T-helper 2 cell treated with Interferon-gamma antibody and Interleukin-4, amounts not matched to agents 100 ng/mL and 5 ng/mL, for 36 hours (primary cell): Measurements from ENCODE around the gene SCAMP2. TPM values are rescaled to one million over a fixed set of nuclear protein-coding genes. Genes with fewer than 3 reads are reported as not detected.
"Not testable (repeated sequence)": the region's sequence is repeated elsewhere in the genome, so short reads cannot be mapped to it uniquely, and the experiment has no call there.

Experiments used
- intact Hi-C: fragments of 100-400 bp; cut with micrococcal nuclease; formaldehyde crosslinking; loops from one replicate; pipeline ENCODE4 v1.15.1; 2023
- total RNA-seq: library from RNA; stranded (reverse); gene quantifications from 2 replicates; pipeline ENCODE4 v1.2.3, GENCODE V29; 2022

The SCAMP2 gene, protein sequence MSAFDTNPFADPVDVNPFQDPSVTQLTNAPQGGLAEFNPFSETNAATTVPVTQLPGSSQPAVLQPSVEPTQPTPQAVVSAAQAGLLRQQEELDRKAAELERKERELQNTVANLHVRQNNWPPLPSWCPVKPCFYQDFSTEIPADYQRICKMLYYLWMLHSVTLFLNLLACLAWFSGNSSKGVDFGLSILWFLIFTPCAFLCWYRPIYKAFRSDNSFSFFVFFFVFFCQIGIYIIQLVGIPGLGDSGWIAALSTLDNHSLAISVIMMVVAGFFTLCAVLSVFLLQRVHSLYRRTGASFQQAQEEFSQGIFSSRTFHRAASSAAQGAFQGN
- total RNA-seq = 132 and 135 TPM in 2 replicates

DNA sequence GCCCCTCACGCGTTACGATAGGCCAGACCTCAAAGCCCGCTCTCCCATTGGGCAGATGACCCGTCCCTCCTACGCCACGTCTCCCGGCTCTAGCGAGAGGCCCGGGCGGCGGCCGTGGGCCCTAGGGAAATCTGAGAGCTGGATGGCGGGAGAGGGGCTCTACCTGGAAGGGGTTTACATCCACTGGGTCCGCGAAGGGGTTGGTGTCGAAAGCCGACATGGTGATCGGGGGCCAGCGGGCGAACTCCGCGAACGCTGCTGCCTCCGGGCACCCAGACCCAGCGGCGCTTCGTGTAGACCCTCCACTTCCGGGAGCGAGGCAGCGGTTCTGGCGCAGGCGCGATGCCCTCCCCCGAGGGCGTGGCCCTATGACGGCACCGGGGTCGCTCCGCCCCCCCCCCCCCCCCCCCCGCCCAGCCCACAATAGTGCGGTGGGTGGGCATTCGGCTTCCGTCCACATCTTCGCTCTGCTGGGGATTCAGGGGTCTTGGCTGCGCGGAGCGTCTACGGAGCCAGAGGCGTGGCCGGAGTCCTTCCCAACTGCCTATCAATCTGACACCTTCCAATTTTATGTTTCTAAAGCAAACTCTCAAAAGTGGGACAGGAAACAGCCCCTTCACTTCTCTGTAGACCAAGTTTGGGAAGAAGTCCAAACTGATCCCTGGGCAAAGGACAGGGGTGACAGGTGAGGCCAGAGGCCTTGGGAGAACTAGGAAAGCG, at the start of gene SCAMP2:
SCAMP2 (minus strand) TSS at position 330 of the 720 bp plus-strand sequence; CDS start at position 220, 110 bp downstream.
- intact Hi-C loops = loop anchor here (1.0 to 5.0 kb wide), 5 partner anchors 17 to 331 kb away; partner anchors contain the start of genes ARID3B, COX5A, FAM219B and MPI

DNA sequence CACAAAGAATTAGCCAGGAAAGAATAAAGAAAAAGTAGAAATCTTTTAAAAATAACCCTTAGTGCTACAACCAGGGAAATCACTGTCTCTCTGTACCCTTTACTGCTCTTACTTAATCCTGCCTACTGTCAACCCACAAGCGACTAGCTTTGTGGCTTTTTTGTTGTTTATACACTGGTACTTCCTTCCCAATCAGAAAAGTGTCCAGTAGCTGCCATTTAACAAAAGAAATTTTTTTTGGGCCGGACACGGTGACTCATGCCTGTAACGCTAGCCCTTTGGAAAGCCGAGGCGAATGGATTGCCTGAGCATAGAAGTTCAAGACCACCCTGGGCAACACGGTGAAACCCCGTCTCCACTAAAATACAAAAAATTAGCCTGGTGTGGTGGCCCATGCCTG, 47.3 kb upstream of the SCAMP2 start:
- intact Hi-C loops = no loop called here

DNA sequence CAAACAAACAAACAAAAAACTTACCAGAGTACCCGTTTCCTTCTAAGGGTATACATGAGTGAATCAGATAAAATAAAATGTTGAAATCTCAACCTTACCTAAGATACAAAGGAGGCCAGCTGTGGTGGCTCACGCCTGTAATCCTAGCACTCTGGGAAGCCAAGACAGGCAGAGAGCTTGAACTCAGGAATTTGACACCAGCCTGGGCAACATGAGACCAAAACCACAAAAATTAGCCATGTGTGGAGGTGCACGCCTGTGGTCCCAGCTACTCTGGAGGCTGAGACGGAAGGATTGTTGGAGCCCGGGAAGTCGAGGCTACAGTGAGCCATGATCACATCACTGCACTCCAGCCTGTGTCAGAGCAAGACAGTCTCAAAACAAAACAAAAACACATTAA, 44.5 kb upstream of the SCAMP2 start:
- intact Hi-C loops = no loop called here

DNA sequence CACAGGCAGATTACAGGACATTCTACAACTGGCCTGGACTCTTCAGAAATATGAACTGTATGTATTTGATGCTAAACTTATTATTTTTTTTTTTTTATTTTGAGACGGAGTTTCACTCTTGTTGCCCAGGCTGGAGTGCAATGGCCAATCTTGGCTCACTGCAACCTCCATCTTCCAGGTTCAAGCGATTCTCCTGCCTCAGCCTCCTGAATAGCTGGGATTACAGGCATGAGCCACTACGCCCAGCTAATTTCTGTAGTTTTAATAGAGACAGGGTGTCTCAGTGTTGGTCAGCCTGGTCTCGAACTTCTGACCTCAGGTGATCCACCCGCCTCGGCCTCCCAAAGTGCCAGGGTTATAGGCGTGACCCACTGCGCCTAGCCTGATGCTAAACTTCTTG, 40.6 kb upstream of the SCAMP2 start:
- intact Hi-C loops = not testable (repeated sequence)

DNA sequence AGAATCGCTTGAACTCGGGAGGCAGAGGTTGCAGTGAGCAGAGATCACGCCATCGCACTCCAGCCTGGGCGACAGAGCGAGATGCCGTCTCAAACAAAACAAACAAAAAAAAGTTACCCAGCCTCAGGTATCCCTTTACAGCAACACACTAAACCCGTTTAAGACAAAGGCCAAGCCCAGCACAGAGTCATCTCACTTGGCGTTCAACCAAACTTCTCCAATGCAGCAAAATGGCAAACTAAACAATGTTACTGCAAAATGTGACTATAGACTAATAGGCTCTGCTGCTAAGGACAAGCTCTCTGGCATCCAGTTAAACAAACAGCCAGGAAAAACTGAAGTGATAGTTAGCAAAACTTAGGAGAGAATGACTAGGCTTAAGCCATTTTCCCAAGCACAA, 39.9 kb upstream of the SCAMP2 start:
- intact Hi-C loops = no loop called here

DNA sequence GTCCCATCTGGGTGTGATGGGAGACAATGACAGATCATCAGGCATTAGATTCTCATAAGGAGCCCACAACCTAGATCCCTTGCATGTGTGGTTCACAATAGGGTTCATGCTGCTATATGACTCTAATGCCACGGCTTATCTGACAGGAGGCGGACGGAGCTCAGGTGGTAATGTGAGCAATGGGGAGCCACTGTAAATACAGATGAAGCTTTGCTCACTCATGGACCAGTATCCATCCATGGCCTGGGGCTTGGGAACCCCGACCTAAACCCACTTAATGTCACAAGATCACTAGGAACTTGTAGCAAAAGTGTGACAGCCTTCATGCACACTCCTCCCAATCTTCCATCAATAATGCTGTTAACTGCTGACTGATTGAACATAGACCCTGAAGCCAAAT, 35.5 kb upstream of the SCAMP2 start:
- intact Hi-C loops = loop anchor here (5.0 kb wide), 3 partner anchors 36 to 126 kb away; partner anchors contain the start of genes CSK and SCAMP2

DNA sequence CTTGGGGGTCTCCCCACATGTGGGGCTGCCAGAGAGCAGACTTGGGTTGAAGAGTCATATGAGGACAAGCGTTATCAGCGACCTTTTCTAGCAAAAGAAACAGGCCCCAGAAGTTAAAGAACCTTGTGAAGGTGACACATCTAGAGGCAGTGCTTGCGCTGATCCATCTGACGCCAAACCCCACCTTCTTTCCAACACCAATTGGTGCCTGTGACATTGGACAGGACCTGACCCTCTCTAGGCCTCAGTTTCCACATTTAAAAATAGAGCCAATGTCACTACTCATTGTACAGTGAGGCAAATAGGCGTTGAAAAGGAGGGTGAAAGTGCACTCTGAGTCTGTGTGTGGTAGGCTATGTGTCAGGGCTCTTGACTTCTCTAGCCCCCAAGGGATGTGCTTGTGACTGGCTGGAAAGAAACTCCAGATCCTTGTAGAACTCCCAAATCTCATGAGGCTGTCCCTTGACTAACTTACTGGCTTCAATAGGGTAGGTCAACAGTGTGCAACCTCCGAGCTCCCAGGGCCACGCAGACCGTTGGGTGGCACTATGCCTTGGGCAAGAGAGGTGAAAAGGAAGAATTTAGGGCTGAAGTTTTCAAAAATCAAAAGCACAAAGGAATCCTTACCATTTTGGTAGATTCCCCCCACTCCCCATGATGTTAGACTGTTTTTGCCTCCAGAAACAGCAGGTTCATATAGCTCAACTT, 34.2 kb upstream of the SCAMP2 start:
- intact Hi-C loops = loop anchor here (2.0 to 5.0 kb wide), 5 partner anchors 17 to 125 kb away; partner anchors contain the start of genes CSK, MPI, SCAMP2 and ULK3

DNA sequence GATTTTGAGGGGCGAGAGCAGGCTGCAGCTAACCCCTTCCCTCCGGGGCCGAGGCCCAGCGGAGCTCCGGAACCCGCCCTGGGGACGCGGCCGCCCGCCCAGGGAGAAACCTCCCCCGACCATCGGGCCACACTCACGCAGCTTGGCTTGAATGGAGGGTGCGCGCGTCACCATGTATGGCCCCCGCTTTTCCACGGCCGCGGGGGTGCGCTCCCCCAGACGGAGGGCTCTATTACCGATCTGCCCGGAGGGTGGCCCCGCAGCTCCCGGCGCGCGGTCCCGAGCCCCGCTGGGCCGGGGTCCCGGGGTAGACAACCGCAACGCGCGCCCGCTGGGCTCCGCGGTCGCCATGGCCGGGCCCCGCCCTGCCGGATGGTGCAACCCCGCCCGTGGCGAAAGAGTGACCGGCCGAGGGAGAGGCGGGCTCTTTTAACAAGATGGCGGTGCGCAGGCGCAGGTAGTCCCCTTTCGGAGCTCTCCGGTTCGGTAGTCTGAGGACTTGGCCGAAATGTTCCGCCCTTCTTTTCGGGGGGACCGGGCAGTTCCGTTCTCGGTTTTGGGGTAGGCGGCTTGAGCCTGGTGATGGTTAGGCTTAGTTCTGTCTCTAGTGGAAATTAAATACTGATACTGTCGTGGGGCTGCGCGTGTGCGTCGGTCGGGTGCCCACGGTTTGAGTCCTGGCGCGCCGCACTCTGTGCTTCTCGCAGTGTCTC, 33.4 kb upstream of the SCAMP2 start, which contains the start of gene FAM219B:
FAM219B (minus strand) TSS at position 402 of the 713 bp plus-strand sequence; CDS start at position 351, 51 bp downstream.
- intact Hi-C loops = loop anchor here (2.0 to 5.0 kb wide), 5 partner anchors 16 to 124 kb away; partner anchors contain the start of genes CSK, MPI, SCAMP2 and ULK3

DNA sequence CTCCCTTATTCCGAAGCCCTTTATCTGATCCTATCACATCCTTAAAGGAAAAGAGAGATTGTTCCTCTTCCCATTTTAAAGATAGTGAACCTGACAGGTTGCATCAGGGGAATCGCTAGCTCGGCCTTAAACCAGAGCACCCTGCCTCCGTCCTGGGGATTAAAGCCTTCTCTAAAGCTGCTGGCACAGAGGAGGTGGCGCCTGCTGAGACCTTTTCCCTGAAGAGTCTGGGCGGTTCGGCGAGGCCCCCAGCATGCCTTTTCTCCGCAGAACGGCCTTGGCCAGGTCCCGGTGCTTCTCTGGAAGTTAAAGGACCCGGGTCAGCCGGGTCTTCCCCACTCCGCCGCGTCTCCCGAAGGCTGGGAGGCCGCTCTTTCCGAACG, 32.9 kb upstream of the SCAMP2 start:
- intact Hi-C loops = loop anchor here (2.0 to 5.0 kb wide), 5 partner anchors 15 to 124 kb away; partner anchors contain the start of genes CSK, MPI, SCAMP2 and ULK3

DNA sequence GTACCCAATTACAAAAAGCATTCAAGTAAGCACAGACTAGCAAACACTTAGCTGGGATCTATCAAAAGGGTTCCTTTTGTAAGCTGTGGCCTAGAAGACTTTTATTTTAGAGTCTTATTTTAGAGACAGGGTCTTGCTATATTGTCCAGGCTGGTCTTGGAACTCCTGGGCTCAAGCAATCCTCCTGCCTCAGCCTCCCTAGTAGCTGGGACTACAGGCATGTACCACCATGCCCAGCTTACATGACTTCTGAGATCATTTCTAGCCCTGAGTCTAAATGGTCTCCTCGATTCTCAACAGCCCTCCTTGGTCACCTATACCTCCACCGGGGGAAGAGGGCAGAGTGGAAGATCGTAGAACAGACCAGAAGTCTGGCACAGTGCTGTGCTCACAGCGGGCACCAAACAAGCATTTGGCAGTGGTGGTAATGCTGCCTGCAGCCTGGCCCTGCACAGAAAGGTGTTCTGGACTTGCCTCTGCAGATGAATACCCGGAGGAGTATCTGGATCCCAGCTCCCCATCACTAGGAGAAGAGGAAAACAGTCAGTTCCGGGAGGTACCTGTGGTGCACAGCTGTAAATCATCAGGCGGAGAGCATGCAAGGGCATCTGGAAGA, 31.1 kb upstream of the SCAMP2 start:
- intact Hi-C loops = no loop called here

DNA sequence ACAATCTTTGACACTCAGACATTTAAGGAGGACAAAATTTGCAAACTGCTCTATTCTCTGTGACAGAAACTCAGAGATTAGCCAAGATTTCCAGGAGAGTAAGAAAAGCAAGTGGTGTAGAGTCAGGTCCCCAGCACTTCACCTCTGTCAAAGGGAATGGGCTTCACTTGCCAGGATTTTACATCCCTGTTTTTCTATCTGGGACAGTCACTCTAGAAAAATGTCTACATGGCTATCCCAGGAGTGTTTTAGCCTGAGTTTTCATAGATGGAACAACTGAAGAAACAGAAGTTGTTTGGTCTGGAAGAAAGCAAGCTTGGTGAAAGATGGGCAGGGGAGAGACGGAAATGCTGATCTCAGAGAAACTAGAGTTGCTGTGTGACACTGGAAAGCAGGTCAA, 30.5 kb upstream of the SCAMP2 start:
- intact Hi-C loops = no loop called here

DNA sequence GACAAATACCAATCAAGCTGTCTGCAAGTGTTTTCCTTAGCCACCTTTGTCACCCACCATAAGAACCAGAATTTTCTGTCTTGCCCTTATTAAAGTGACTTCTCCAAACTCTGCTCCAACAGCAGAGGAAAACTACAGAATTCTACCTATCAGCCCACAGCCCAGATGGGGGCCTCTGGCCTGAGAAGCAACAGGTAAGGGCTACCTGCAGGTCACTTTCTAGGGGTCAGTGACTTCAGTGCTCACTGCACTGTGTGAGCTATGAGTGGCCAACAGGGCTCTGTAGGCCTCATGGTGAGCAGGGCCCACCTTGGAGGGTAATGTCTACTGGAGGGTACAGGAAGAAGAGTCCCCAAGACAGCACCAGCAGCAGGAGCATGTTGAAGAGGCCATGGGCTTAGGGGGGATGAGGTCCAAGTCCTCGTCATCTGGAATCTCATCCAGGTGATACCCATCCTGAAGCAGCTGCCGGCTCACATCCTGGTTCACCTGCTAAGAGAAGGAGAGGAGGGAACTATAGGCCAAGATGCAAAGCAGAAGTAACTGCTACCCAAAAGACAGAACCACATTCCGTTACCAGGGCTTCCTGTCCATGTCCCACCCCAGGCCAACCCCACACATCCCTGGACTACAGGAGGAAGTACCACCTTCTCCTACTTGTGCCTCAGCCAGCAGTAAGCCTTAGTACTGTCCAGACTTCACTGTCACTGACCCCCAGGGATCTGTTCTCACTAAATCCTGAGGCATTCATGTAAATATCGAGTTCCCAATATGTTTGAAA, 29.3 kb upstream of the SCAMP2 start:
- intact Hi-C loops = no loop called here

DNA sequence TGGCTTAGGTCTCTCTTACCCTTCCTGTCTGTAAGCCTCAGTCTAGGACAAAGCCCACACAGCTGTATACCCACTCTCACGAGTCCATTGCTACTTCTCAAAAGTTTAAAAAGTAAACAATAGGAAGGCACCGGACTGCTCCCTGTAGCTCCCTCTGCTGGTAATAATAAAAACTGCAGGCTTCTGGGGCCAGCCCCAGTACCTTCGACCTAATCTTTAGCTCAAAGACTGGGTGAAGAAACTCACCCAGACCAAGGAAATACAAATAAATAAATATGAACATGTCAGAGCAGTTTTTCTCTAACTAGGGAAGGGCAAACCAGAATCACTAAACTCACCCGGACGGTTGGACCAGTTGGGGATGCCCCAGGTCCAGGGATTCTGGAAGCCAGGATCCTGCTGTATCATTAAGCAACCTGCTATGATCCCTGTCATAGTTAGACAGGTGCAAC, 28.5 kb upstream of the SCAMP2 start:
- intact Hi-C loops = no loop called here

DNA sequence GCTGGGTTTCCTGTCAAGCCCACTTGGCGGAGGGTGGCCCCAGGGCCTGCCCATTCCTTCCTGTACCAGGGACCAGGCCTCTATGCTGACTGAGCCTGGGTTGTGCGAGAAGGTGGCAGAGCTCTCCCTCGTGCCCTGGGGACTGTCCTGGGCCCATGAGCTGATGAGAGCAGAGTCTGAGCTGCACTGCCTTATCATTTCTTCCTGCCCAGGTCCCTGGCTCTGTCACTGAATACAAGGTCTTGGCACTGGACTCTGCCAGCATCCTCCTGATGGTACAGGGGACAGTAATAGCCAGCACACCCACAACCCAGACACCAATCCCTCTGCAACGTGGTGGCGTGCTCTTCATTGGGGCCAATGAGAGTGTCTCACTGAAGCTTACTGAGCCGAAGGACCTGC, 24.1 kb upstream of the SCAMP2 start:
- intact Hi-C loops = no loop called here

DNA sequence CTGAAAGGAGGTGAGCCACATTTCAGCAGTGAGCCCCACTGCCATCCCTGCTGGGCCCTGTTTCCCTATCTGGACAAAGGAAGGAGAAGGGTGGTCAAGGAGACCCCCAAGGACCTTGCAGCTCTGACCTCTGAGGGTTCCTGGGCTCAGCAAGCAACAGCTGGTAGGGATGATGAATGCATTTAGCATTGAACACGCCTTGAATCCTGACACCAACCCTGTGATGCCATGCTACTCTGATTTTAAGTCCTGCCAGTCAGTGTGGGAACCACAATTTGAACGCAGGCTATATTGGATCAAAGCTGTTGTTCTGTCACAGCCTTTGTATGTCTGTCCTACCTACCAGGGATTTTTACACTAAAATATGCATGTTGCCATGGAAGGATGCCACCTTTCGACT, 23.2 kb upstream of the SCAMP2 start:
- intact Hi-C loops = no loop called here

DNA sequence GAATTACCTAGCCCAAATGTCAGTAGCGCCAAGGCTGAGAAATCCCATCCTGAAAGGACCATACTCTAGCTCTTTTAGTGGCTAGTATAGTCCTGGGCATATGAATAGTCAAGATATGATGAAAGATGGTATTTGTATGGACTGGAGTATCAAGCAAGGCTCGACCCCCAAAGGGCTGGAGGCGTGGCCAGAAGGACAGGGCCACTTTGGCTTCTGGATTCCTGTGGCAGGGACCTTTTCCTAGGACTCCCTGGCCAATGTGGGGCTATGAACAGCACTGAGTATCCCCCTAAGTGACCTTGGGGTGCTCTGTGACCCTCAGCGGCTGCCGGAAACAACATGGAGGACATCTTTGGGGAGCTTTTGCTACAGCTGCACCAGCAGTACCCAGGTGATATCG, 22.7 kb upstream of the SCAMP2 start:
- intact Hi-C loops = no loop called here

DNA sequence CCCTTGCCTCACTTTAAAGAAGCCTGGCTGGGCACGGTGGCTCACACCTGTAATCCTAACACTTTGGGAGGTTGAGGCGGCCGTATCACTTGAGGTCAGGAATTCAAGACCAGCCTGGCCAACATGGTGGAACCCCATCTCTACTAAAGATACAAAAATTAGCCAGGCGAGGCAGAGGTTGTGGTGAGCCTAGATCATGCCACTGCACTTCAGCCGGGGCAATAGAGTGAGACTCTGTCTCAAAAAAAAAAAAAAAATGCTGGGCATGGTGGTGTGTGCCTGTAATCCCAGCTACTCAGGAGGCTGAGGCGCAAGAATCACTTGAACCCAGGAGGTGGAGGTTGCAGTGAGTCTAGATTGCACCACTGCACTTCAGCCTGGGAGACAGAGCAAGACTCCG, 21.2 kb upstream of the SCAMP2 start:
- intact Hi-C loops = not testable (repeated sequence)

DNA sequence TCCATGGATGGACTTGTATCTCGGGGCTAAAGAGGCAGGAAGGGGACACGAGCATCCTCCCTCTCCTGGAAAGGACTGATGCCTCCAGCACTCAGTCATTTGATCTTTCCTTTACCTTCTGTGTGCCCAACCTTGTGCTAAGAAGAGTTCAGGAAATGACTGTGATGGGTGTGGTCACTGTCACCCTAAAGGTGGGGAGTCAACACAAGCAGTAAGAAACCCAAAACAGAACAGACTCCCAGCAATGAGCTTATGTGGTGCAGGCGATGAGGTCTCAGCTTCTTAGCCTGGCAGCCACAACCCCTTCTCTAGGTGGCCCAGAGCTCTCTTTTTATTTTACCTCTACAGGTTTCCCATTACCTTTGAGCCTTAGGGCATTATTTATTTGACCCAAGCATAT, 20.5 kb upstream of the SCAMP2 start:
- intact Hi-C loops = no loop called here

DNA sequence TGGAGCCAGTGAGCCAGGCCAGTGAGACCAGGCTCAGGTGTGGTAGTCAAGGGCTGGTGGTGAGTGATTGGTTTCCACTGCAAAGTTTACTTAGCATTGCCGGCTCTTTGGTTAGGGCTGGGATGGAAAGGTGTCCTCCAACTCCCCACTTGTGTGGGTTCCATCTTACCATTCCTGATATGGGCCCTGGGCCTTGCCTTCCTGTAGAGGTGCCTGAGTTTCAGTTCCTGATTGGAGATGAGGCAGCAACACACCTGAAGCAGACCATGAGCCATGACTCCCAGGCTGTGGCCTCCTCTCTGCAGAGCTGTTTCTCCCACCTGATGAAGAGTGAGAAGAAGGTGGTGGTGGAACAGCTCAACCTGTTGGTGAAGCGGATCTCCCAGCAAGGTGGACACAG, 19.8 kb upstream of the SCAMP2 start:
- intact Hi-C loops = no loop called here

DNA sequence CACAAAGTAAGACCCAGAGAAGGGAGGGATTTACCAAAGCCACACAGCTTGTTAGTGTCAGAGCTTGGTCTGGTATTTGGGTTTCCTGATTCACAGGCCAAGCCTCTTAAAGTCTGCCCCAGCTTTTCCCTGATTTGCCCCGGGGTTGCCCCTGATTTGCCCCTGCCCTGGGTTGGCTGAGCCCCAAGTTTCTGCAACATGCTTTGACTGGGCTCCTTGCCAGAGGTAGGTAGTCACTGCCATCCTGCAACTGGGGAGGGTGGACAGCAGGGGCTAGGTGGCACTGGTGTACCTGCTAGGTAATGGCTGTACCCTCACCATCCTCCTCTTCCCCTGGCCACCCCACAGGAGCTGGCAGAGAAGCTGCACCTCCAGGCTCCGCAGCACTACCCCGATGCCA, 19.1 kb upstream of the SCAMP2 start:
- intact Hi-C loops = no loop called here
